Choroid plexus epithelial cell (primary cell): ENCODE results near the gene TTL.
"Not testable (repeated sequence)": the region's sequence is repeated elsewhere in the genome, so short reads cannot be mapped to it uniquely, and the experiment has no call there.

Experiments
- DNase-seq: peaks from one replicate; pipeline ENCODE4 v3.0.0-alpha.2; 2010; ENCODE audit warnings: low read depth
- H3K4me3 ChIP-seq: 2 replicates; pipeline ENCODE4 v1.5.1; 2011; ENCODE audit warnings: low read depth, mild to moderate bottlenecking, control low read depth, low read length, moderate library complexity
- TF ChIP-seq, protein P1 (sequence below): conservative IDR thresholded peaks from 2 replicates; pipeline ENCODE4 v1.5.1; 2011; ENCODE audit warnings: low read depth, mild to moderate bottlenecking, control low read depth, inconsistent platforms, low read length, moderate library complexity

Gene TTL

DNA sequence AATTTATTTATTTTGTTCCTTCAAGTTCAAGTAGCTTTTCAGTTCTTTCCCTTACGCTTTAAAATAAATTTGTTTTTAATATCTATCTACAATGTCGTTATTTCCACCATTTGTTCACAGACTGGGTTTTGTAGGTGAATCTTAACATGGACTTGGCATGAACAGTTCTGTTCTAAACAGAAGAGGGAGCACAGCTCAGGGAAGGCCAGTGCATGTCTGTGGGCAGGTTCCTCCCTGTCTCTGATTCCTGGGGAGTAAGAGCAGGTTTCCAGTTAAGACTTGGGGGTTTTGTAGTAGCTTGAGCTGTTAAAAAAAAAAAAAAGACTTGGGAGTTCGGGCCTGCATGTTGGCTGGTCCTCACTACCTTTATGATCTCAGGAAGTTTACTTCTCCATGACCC, 11.1 kb downstream of the TTL start:
- no peak overlapping the region for H3K4me3 ChIP-seq
- peak; percentile 58 for DNase-seq
- TF ChIP-seq, protein P1, sequence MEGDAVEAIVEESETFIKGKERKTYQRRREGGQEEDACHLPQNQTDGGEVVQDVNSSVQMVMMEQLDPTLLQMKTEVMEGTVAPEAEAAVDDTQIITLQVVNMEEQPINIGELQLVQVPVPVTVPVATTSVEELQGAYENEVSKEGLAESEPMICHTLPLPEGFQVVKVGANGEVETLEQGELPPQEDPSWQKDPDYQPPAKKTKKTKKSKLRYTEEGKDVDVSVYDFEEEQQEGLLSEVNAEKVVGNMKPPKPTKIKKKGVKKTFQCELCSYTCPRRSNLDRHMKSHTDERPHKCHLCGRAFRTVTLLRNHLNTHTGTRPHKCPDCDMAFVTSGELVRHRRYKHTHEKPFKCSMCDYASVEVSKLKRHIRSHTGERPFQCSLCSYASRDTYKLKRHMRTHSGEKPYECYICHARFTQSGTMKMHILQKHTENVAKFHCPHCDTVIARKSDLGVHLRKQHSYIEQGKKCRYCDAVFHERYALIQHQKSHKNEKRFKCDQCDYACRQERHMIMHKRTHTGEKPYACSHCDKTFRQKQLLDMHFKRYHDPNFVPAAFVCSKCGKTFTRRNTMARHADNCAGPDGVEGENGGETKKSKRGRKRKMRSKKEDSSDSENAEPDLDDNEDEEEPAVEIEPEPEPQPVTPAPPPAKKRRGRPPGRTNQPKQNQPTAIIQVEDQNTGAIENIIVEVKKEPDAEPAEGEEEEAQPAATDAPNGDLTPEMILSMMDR = peak; percentile 52

DNA sequence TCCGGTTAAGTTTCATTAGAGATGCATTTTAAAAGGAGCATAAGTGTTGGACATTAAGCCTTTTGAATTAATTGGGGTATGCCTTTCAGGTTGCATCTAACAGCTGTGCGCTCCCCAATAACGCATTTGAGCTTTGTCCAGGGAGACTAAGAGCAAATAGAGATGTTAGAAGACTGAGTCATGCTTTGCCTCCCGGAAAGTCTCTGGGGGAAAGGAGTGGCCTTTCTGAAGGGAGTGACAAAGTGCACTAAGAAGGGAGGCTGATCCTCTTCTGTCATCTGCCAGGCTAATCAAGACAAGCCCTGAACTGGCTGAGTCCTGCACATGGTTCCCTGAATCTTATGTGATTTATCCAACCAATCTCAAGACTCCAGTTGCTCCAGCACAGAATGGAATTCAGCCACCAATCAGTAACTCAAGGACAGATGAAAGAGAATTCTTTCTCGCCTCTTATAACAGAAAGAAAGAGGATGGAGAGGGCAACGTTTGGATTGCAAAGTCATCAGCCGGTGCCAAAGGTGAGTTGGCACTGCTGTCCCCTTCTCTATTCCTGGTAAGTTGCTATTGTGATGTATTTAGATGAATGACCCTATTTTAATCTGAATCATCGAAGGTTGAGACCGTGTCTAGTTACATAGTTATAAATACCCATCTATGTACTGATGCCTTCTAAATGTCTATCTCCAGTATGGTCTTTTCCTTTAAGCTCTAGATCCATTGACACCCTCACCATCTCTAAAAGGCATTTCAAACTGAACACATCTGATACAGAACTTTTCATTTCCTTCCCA, 12.1 kb downstream of the TTL start:
- peak; percentile 59 for DNase-seq
- TF ChIP-seq, protein P1 = no peak
- no peak overlapping the region for H3K4me3 ChIP-seq

DNA sequence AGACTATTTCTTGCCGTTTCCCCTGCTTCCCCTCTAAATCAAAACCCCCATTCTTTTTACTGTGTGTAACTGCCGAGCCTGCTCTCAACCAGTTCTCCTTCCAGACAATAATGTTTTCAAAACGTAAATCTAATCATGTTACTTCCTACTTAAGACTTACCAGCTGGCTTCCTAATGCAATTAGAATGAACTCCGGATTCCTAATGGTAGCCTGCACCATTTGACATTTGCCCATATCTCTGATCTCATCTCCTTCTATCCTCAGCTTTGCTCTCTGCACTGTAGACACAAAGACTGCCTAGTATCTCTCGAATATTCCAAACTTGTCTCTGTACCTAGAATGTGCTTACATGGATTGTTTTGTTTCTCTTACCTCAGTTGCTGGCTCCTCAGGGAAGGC, 12.9 kb downstream of the TTL start:
- DNase-seq = no peak

DNA sequence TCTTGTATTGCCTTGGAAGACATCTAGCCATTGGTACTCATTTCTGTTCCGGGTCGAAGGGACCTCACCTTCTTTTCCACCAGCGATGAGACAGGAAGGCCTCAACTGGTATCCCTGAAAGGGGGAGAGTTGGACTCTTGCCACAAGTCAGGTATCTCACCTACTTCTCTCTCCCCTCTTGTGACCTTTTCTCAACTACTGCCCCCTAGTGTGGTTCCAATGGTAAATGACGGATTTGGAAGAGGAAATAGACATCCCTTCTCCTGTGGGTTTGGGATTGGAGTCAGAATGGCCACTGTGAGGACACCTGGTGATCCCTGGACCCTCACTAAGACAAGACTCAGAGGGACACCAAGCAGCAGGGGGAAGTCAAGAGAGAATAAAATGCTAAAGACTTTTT, 13.9 kb downstream of the TTL start:
- not testable (repeated sequence) for DNase-seq, H3K4me3 ChIP-seq

More for the DNA sequence above, 12.9 kb downstream of the TTL start:
- H3K4me3 ChIP-seq = no peak overlapping the region
- TF ChIP-seq, protein P1 = no peak

DNA sequence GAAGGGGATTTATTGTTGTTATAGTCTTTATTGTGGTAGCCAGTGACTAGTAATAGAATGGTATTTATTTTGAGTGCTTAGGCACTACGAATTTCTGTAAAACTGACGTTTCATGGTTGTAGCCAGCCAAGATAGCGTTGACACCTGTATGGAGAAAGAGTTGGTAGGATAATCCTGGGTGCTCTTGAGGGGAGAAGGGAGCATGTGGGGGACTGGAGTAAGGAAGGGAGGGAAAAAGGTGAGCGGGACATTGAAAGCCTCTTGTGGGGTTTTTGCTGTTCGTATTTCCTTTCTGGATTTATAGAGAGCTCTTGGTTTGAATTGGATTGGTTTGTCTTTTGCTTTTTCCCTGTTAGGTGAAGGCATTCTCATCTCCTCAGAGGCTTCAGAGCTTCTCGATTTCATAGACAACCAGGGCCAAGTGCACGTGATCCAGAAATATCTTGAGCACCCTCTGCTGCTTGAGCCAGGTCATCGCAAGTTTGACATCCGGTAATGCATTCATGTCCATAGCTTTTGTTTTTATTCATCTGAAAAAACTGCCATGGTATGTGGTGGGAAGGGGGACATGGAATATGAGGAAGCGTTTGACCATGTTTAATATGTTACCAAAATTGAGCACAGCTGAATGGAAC, 19.0 kb downstream of the TTL start:
- TF ChIP-seq, protein P1 = peak; percentile 47
- H3K4me3 ChIP-seq = not testable (repeated sequence)
- peak; percentile 67 for DNase-seq

DNA sequence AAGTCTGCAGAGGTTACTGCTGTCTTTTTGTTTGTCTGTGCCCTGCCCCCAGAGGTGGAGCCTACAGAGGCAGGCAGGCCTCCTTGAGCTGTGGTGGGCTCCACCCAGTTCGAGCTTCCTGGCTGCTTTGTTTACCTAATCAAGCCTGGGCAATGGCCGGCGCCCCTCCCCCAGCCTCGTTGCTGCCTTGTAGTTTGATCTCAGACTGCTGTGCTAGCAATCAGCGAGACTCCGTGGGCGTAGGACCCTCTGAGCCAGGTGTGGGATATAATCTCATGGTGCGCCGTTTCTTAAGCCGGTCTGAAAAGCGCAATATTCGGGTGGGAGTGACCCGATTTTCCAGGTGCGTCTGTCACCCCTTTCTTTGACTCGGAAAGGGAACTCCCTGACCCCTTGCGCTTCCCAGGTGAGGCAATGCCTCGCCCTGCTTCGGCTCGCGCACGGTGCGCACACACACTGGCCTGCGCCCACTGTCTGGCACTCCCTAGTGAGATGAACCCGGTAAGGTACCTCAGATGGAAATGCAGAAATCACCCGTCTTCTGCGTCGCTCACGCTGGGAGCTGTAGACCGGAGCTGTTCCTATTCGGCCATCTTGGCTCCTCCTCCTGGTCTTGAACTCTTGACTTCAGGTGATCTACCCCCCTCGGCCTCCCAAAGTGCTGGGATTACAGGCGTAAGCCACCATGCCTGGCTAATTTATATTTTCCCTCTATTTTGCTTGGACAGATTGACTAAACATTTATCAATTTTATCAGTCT, 27.5 kb downstream of the TTL start:
- DNase-seq, H3K4me3 ChIP-seq: not testable (repeated sequence)

DNA sequence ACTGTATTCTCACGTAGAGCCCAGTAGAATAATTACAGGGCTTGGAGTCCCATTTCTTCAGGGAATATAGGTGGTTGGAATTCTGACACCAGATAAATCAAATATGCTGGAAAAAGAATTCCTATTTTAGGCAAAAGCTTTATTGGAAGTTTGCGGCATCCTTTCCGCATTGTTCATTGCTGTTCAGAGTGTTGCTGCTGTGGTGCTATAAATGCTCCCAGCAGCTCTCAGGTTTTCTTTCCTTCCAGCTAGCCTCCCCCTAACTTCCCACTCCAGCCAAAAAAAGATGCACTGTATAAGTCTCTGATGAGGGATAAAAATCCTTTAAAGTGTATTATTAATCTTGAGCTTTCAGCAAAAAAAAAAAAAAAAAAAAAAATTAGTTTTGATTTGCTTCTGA, 34.8 kb downstream of the TTL start:
- TF ChIP-seq, protein P1 = no peak
- no peak for DNase-seq

DNA sequence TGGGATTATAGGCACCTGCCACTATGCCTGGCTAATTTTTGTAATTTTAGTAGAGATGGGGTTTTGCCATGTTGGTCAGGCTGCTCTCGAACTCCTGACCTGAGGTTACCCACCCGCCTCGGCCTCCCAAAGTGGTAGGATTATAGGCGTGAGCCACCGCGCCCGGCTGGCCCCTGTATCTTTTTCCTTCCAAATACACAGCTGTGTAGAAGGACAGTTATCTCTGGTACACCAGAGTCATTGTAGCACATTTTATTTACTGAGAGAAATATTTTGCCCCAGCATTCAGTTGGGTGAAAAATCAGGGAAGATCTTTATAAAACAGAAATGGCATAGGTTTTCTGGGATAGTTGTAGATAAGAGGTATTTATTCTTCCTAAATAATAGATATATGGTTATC, 36.9 kb downstream of the TTL start:
- no peak overlapping the region for H3K4me3 ChIP-seq
- TF ChIP-seq, protein P1 = no peak
- DNase-seq = no peak

More for the DNA sequence above, 34.8 kb downstream of the TTL start:
- H3K4me3 ChIP-seq = no peak overlapping the region
